Neural progenitor cell (in vitro differentiated cells): ENCODE data around the gene ABCC10.

Experiments used
- CTCF ChIP-seq: fragments of 200-600 bp; sonication (generic); IDR thresholded peaks from 2 replicates; pipeline ENCODE4 v1.5.1; 2017; ENCODE audit warnings: antibody characterized with exemption, mild to moderate bottlenecking
- EZH2 ChIP-seq: fragments of 200-600 bp; sonication (generic); IDR thresholded peaks from 2 replicates; pipeline ENCODE4 v1.6.1; 2017; ENCODE audit warnings: antibody characterized with exemption, mild to moderate bottlenecking, moderate library complexity

GRCh38 chr6:43455531-43456428 lies 28.4 kb downstream of the ABCC10 start, which contains the start of gene DLK2:
- TF ChIP-seq CTCF (peak; percentile 9), EZH2 (peak; percentile 65)
